ENCODE data around the gene CAMK1G. TPM values are rescaled to one million over a fixed set of nuclear protein-coding genes. Genes with fewer than 3 reads are reported as not detected.

CAMK1G gene
- total RNA-seq, 2 donors from 2014 or later = 0.55 to 2.1 TPM

DNA sequence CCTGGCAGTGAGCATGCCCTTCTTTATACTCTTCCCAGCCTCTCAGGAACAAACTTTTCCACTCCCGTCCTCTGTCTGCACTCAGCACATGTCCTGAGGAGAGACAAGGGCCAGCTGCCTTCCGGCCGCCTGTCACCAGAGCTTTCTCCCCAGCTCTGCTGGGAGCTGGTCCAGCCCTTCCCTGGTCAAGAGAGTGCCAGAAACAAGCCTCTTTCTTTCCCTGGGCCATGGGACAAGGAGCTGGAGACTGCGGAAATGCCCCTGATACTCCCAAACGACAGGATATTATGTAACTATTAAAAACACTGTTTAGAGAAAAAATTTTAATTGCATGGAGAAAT, 58.3 kb downstream of the CAMK1G start:
- Histone ChIP-seq H3K9ac (ENCODE audit: extremely low read depth, low read length, poor library complexity, severe bottlenecking) (no peak overlapping the region), H3K4me1 (ENCODE audit: control insufficient read depth, insufficient read depth, low read length) (no peaks in the 10 kb centered on the region), H3K9me3 (ENCODE audit: control insufficient read depth, low read length) (no peaks in the 10 kb centered on the region), H3K27ac (ENCODE audit: low read depth, low read length) (no peak overlapping the region), H3K27me3 (ENCODE audit: control insufficient read depth, insufficient read depth, low read length, poor library complexity, severe bottlenecking) (no peaks in the 10 kb centered on the region), H3K4me3 (ENCODE audit: low read length) (no peak overlapping the region), H3K36me3 (ENCODE audit: control insufficient read depth, insufficient read depth, low read length) (no peaks in the 10 kb centered on the region)
- 40 to 90% methylated on average over 1 to 4 of the region's 5 CpGs for WGBS, 2 experiments (ENCODE audit: insufficient coverage in 1 of 2, insufficient read length in 1 of 2)
- Mint-ChIP-seq H3K9me3 (no peaks in the 10 kb centered on the region), H3K27ac (no peak overlapping the region), H3K36me3 (ENCODE audit: low read depth) (no peaks in the 10 kb centered on the region), H3K4me1 (no peaks in the 10 kb centered on the region), H3K27me3 (ENCODE audit: insufficient read depth) (peaks cover 5% of the 10 kb centered on the region), H3K4me3 (no peak overlapping the region)
- no peak for DNase-seq
- TF ChIP-seq, protein P1, sequence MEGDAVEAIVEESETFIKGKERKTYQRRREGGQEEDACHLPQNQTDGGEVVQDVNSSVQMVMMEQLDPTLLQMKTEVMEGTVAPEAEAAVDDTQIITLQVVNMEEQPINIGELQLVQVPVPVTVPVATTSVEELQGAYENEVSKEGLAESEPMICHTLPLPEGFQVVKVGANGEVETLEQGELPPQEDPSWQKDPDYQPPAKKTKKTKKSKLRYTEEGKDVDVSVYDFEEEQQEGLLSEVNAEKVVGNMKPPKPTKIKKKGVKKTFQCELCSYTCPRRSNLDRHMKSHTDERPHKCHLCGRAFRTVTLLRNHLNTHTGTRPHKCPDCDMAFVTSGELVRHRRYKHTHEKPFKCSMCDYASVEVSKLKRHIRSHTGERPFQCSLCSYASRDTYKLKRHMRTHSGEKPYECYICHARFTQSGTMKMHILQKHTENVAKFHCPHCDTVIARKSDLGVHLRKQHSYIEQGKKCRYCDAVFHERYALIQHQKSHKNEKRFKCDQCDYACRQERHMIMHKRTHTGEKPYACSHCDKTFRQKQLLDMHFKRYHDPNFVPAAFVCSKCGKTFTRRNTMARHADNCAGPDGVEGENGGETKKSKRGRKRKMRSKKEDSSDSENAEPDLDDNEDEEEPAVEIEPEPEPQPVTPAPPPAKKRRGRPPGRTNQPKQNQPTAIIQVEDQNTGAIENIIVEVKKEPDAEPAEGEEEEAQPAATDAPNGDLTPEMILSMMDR (conservative IDR thresholded peaks at IDR 0.05) = no peak

DNA sequence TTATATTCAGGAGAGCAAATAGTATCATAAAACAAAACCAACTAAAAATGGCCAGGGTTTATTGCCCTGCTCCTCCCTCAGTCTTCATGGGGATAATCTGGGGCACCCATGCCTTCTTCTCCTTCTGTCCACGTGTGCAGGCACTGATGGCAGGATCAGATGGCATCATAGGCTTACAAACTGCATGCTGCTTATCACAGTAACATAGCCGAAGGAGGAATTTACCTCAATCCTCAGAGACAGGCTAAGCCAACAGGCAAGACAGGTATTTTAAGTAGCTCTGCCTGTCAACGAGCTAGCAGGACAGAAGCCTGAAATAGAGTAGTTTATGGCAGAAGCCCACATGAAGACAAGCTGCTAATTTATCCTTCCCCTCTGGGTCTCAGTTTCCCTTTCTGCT, 59.3 kb downstream of the CAMK1G start:
- H3K9ac ChIP-seq (ENCODE audit: extremely low read depth, low read length, poor library complexity, severe bottlenecking) = no peak overlapping the region
- H3K27ac Mint-ChIP-seq = no peak overlapping the region
- no peaks in the 10 kb centered on the region for H3K27me3 ChIP-seq (ENCODE audit: control insufficient read depth, insufficient read depth, low read length, poor library complexity, severe bottlenecking)
- H3K4me1 ChIP-seq (ENCODE audit: control insufficient read depth, insufficient read depth, low read length) = no peaks in the 10 kb centered on the region
- 56 to 100% methylated on average over 1 to 3 of the region's 3 CpGs for WGBS, 2 experiments (ENCODE audit: insufficient coverage in 1 of 2, insufficient read length in 1 of 2)
- no peak for DNase-seq
- no peak overlapping the region for H3K4me3 Mint-ChIP-seq
- H3K4me1 Mint-ChIP-seq = no peaks in the 10 kb centered on the region
- no peaks in the 10 kb centered on the region for H3K9me3 Mint-ChIP-seq
- peaks cover 8% of the 10 kb centered on the region for H3K27me3 Mint-ChIP-seq (ENCODE audit: insufficient read depth)
- H3K36me3 ChIP-seq (ENCODE audit: control insufficient read depth, insufficient read depth, low read length) = no peaks in the 10 kb centered on the region
- TF ChIP-seq, protein P1 (conservative IDR thresholded peaks at IDR 0.05) = no peak
- no peak overlapping the region for H3K27ac ChIP-seq (ENCODE audit: low read depth, low read length)
- H3K4me3 ChIP-seq (ENCODE audit: low read length) = no peak overlapping the region
- H3K9me3 ChIP-seq (ENCODE audit: control insufficient read depth, low read length) = no peaks in the 10 kb centered on the region
- no peaks in the 10 kb centered on the region for H3K36me3 Mint-ChIP-seq (ENCODE audit: low read depth)

DNA sequence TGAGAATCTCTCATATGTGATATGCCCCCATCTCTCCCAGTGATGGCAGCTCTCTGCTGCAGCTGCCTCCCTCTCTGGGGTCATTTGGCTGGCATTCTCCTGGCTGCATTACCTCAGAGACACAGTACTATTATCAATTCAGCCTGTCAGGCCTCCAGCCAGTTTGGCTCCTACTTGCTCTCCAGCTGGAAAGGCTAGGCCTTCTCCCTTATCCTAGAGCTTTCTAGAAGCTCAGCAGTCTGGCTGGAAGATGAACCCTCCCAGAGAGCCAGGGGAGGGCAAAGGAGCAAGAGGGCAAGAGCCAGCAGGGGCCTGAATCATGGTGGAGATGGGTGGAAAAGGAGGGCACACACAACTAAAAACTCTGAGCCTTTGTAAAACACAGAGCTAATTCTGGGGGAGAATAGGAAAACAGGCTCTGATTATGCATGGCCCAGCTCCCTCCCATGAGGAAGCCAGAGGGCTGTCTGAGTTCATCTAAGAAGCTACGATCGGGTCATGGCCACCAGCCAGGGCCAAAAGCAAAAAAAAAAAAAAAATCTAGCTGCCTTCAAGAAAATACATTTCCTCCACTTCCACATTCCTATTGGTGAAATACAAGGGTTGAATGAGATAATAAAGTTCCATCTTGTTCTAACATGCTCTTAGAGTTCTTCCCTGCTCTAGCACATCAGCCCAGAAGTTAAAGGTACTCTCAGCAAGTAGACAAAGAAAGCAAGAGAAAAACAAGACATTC, 59.9 kb downstream of the CAMK1G start:
- no peak overlapping the region for H3K27ac ChIP-seq (ENCODE audit: low read depth, low read length)
- H3K9ac ChIP-seq (ENCODE audit: extremely low read depth, low read length, poor library complexity, severe bottlenecking) = no peak overlapping the region
- Mint-ChIP-seq H3K9me3 (no peaks in the 10 kb centered on the region), H3K4me3 (no peak overlapping the region), H3K27me3 (ENCODE audit: insufficient read depth) (peaks cover 3% of the 10 kb centered on the region), H3K36me3 (ENCODE audit: low read depth) (no peaks in the 10 kb centered on the region), H3K27ac (no peak overlapping the region), H3K4me1 (no peaks in the 10 kb centered on the region)
- TF ChIP-seq, protein P1 (conservative IDR thresholded peaks at IDR 0.05) = no peak
- H3K4me1 ChIP-seq (ENCODE audit: control insufficient read depth, insufficient read depth, low read length) = no peaks in the 10 kb centered on the region
- H3K27me3 ChIP-seq (ENCODE audit: control insufficient read depth, insufficient read depth, low read length, poor library complexity, severe bottlenecking) = no peaks in the 10 kb centered on the region
- no peaks in the 10 kb centered on the region for H3K9me3 ChIP-seq (ENCODE audit: control insufficient read depth, low read length)
- H3K4me3 ChIP-seq (ENCODE audit: low read length) = no peak overlapping the region
- H3K36me3 ChIP-seq (ENCODE audit: control insufficient read depth, insufficient read depth, low read length) = no peaks in the 10 kb centered on the region
- 84% methylated on average over 2 of the region's 2 CpGs; no CpG with 5 or more reads in 1 of the 2 experiments for WGBS, 2 experiments (ENCODE audit: insufficient coverage in 1 of 2, insufficient read length in 1 of 2)
- no peak for DNase-seq
